K562 (cell line): Measurements from ENCODE around the gene RGS13. TPM values are rescaled to one million over a fixed set of nuclear protein-coding genes. Genes with fewer than 3 reads are reported as not detected.

Experiments used
- ATAC-seq: fragments of 200-7000 bp; cut with Tn5 transposase; 3 replicates; pipeline ENCODE4 v1.9.1; 2020; ENCODE audit warnings: moderate library complexity
- BruUV-seq: library from RNA; stranded (reverse); fragments of 400-500 nt; replicated peaks from 2 replicates; lab custom pipeline; 2021; lab: Mats Ljungman, UMichigan
- CTCF ChIA-PET: fragments of 300-600 bp; formaldehyde crosslinking; extraction: SDS; loops from one replicate; lab custom pipeline; 2021; ENCODE audit warnings: low intra/inter-chr PET ratio; lab: Yijun Ruan, JAX
- POLR2A ChIA-PET: fragments of 300-600, 350-650 bp; sonication (Branson Sonifier 250); formaldehyde crosslinking; extraction: SDS; loops from one replicate; lab custom pipeline; 2021; ENCODE audit warnings: antibody characterized with exemption, inconsistent platforms; lab: Yijun Ruan, JAX
- DNase-seq, 4 experiments: peaks; one replicate each; pipeline versions ENCODE4 v3.0.0 to v3.0.0-alpha.2; 2011 to 2018; ENCODE audit warnings: low spot score in 3 of 4, mixed read lengths in 3 of 4; ENCODE audit errors: extremely low read depth in 1 of 4
- FAIRE-seq: peaks from 2 replicates; lab custom pipeline; 2011; peaks lifted over from hg19 to GRCh38; lab: Jason Lieb, UNC
- H2AFZ ChIP-seq: 2 replicates; pipeline ENCODE4 v1.6.0; 2011; ENCODE audit warnings: low read depth, low read length, control low read depth, inconsistent platforms
- H3K27ac ChIP-seq: fragments of 200-600 bp; 3 replicates; pipeline ENCODE4 v1.8.0; 2011; ENCODE audit warnings: low read depth, mild to moderate bottlenecking, control low read depth, inconsistent platforms, low read length, moderate library complexity, mixed read lengths; ENCODE audit errors: extremely low read depth
- H3K27me3 ChIP-seq, 2 experiments: fragments of 300-600 bp in 1 of 2; 2 replicates in 1 of 2; 3 replicates in 1 of 2; pipeline versions ENCODE4 v1.6.0 to v1.8.0; 2011; ENCODE audit warnings: inconsistent platforms in 2 of 2, low read length in 2 of 2, mild to moderate bottlenecking in 1 of 2, mixed read lengths in 1 of 2, moderate library complexity in 1 of 2; ENCODE audit not compliant: control insufficient read depth in 2 of 2, insufficient read depth in 2 of 2
- H3K36me3 ChIP-seq: fragments of 300-600 bp; 3 replicates; pipeline ENCODE4 v1.8.0; 2011; ENCODE audit warnings: mild to moderate bottlenecking, low read length, inconsistent platforms; ENCODE audit not compliant: control insufficient read depth, insufficient read depth
- H3K4me1 ChIP-seq, 2 experiments: fragments of 200-600 bp in 1 of 2; replicated peaks in 1 of 2; 2 replicates in 1 of 2; 3 replicates in 1 of 2; pipeline versions ENCODE4 v1.5.1 to v1.8.0; 2011; ENCODE audit warnings: inconsistent platforms in 2 of 2, low read length in 2 of 2, mild to moderate bottlenecking in 1 of 2, mixed read lengths in 1 of 2, moderate library complexity in 1 of 2; ENCODE audit not compliant: control insufficient read depth in 2 of 2, insufficient read depth in 2 of 2
- H3K4me2 ChIP-seq: 2 replicates; pipeline ENCODE4 v1.6.1; 2011; ENCODE audit warnings: low read length, control low read depth, inconsistent platforms, mixed read lengths; ENCODE audit not compliant: insufficient read depth
- H3K4me3 ChIP-seq: fragments of 200-600 bp; sonication (generic), shearing (Covaris generic); 2 replicates; pipeline ENCODE4 v1.5.1; 2016; ENCODE audit warnings: control low read depth, inconsistent platforms
- H3K79me2 ChIP-seq: fragments of 200-600 bp; 3 replicates; pipeline ENCODE4 v1.8.0; 2011; ENCODE audit warnings: low read length, inconsistent platforms; ENCODE audit not compliant: control insufficient read depth, insufficient read depth
- H3K9ac ChIP-seq, 2 experiments: 2 replicates each; pipeline versions ENCODE4 v1.6.0 to v1.6.1; 2011; ENCODE audit warnings: low read depth in 2 of 2, low read length in 2 of 2, control low read depth in 1 of 2, inconsistent platforms in 1 of 2, mild to moderate bottlenecking in 1 of 2, mixed read lengths in 1 of 2; ENCODE audit not compliant: insufficient read depth in 1 of 2
- H3K9me1 ChIP-seq: one replicate; pipeline ENCODE4 v1.6.0; 2011; ENCODE audit warnings: inconsistent platforms, mild to moderate bottlenecking, low read length, moderate library complexity; ENCODE audit not compliant: control insufficient read depth, insufficient read depth
- H3K9me3 ChIP-seq: replicated peaks from 2 replicates; pipeline ENCODE4 v1.5.1; 2011; ENCODE audit warnings: low read depth, low read length, inconsistent platforms; ENCODE audit not compliant: control insufficient read depth, insufficient read depth
- H4K20me1 ChIP-seq: replicated peaks from 2 replicates; pipeline ENCODE4 v1.6.1; 2011; ENCODE audit warnings: low read length, inconsistent platforms, mixed read lengths; ENCODE audit not compliant: control insufficient read depth, insufficient read depth
- EZH2 ChIP-seq: IDR thresholded peaks from 2 replicates; pipeline ENCODE4 v1.6.1; 2012; ENCODE audit warnings: low read depth, mild to moderate bottlenecking, inconsistent platforms, low read length, borderline replicate concordance
- NELFE ChIP-seq: IDR thresholded peaks from 2 replicates; pipeline ENCODE4 v1.6.1; 2011; ENCODE audit warnings: mild to moderate bottlenecking; ENCODE audit not compliant: insufficient read depth, insufficient read length
- NFRKB ChIP-seq: fragments of 450-650 bp; IDR thresholded peaks from 2 replicates; pipeline ENCODE4 v1.6.1; 2016; ENCODE audit warnings: low read depth
- NR3C1 ChIP-seq: sonication (generic); formaldehyde crosslinking; IDR thresholded peaks from 2 replicates; pipeline ENCODE4 v1.8.1; 2022; ENCODE audit warnings: missing genetic modification reagents
- PHB2 ChIP-seq: fragments of 450-650 bp; IDR thresholded peaks from 2 replicates; pipeline ENCODE4 v1.6.1; 2017; ENCODE audit warnings: low read depth
- PYGO2 ChIP-seq: fragments of 450-650 bp; IDR thresholded peaks from 2 replicates; pipeline ENCODE4 v1.6.1; 2016; ENCODE audit warnings: mild to moderate bottlenecking, missing genetic modification characterization, moderate library complexity, missing compliant biosample characterization
- RFX1 ChIP-seq: fragments of 450-650 bp; IDR thresholded peaks from 2 replicates; pipeline ENCODE4 v1.6.1; 2016; ENCODE audit warnings: mild to moderate bottlenecking, moderate library complexity
- RFX5 ChIP-seq: IDR thresholded peaks from 2 replicates; pipeline ENCODE4 v1.6.1; 2011; ENCODE audit warnings: low read depth, mild to moderate bottlenecking, improper control_type of control experiment, low read length
- SIX5 ChIP-seq, 2 experiments: IDR thresholded peaks; 2 replicates each; pipeline ENCODE4 v1.6.1; 2011; ENCODE audit warnings: low read length in 2 of 2, borderline replicate concordance in 1 of 2, low read depth in 1 of 2, mild to moderate bottlenecking in 1 of 2, moderate library complexity in 1 of 2; ENCODE audit not compliant: insufficient read depth in 1 of 2
- TAF7 ChIP-seq: fragments of 450-650 bp; IDR thresholded peaks from 2 replicates; pipeline ENCODE4 v1.6.1; 2016; ENCODE audit warnings: missing genetic modification characterization, missing compliant biosample characterization
- ZBTB34 ChIP-seq: fragments of 250-450 bp; sonication (Bioruptor Pico); IDR thresholded peaks from 2 replicates; pipeline ENCODE4 v1.8.0; 2021; ENCODE audit warnings: mild to moderate bottlenecking, moderate library complexity
- ZNF133 ChIP-seq: fragments of 250-450 bp; sonication (Bioruptor Pico); IDR thresholded peaks from 2 replicates; pipeline ENCODE4 v1.4.0; 2020; ENCODE audit warnings: mild to moderate bottlenecking
- WGBS: fragments of 100-300 bp; shearing (Covaris generic); methylation state at CpG from one replicate; pipeline ENCODE4 v1.1.6; 2016; ENCODE audit warnings: low coverage, mixed read lengths; ENCODE audit not compliant: insufficient coverage; ENCODE audit errors: missing lambda C conversion rate; 5-methylcytosine and 5-hydroxymethylcytosine counted together
- in situ Hi-C: fragments of 300-500 bp; cut with MboI; formaldehyde crosslinking; loops from 4 replicates; pipeline ENCODE4 v1.15.0; 2018; ENCODE audit warnings: inconsistent platforms, mixed read lengths
- intact Hi-C: fragments of 100-400 bp; cut with micrococcal nuclease; formaldehyde crosslinking; loops from 2 replicates; pipeline ENCODE4 v1.14.2; 2022
- polyA plus RNA-seq, 8 experiments: library from polyadenylated mRNA; depleted of rRNA in 4 of 8; stranded (reverse) in 5 of 8; unstranded in 3 of 8; fragments of >200 nt; fragmentation: Nextera tagmentation in 2 of 8; fragmentation: Illumina TruSeq in 1 of 8; extraction: Ambion mirVana in 2 of 8; extraction: Trizol in 1 of 8; gene quantifications; 2 replicates each; pipeline versions ENCODE4 v1.2.1 to v1.2.3, GENCODE V29; 2011 to 2014; ENCODE audit warnings: inconsistent platforms in 1 of 8, missing spikeins in 1 of 8
- total RNA-seq, 7 experiments: library from RNA; depleted of rRNA in 6 of 7; stranded (reverse); fragments of >200 nt in 6 of 7; fragmentation: Illumina TruSeq in 2 of 7; extraction: Trizol in 2 of 7; gene quantifications; 2 replicates each; pipeline versions ENCODE4 v1.2.1 to v1.2.3, GENCODE V29; 2011 to 2021; ENCODE audit warnings: low replicate concordance in 1 of 7
- TF ChIP-seq, protein P1 (sequence below): sonication (generic); IDR thresholded peaks from 2 replicates; pipeline ENCODE4 v1.6.1; 2016

RGS13 gene
- total and polyA plus RNA-seq, 9 of the 15 experiments (the other 6 are each of a cell fraction or from before 2014, with no cell fraction given) = not detected

DNA sequence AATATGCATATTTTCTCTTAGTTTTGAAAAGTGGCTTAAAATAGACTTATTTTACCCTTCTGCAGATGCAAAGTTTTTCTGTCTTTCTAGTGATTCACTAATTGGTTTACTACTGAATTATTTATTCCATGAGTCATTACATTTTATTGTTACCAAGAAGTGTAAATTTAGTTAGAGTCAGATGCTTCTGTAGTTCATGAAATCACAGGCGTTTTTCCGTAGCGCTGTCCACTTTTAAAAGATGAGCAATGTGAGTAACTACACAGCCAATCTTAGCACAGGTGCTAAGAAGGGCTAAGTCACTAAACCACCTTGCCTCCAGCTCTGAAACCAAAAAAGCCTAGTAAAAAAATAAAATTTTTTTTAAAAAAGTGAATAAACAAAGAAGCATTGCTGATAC, 24.7 kb downstream of the RGS13 start:
- in situ Hi-C loops (no loop called here), intact Hi-C loops (no loop called here)
- Histone ChIP-seq H3K9ac (no peak overlapping the region), H4K20me1 (no peaks in the 10 kb centered on the region), H3K9me3 (no peaks in the 10 kb centered on the region), H3K4me2 (no peak overlapping the region), H2AFZ (no peak overlapping the region), H3K27ac (no peak overlapping the region), H3K4me1 (no peaks in the 10 kb centered on the region), H3K27me3 (no peaks in the 10 kb centered on the region), H3K4me3 (no peak overlapping the region), H3K9me1 (no peaks in the 10 kb centered on the region), H3K36me3 (no peaks in the 10 kb centered on the region), H3K79me2 (no peaks in the 10 kb centered on the region)
- POLR2A ChIA-PET = no interaction called here
- no peak for ATAC-seq
- no peak for FAIRE-seq
- DNase-seq = no peak
- CTCF ChIA-PET = no interaction called here
- no TSS peak for BruUV-seq
- TF ChIP-seq, protein P1, sequence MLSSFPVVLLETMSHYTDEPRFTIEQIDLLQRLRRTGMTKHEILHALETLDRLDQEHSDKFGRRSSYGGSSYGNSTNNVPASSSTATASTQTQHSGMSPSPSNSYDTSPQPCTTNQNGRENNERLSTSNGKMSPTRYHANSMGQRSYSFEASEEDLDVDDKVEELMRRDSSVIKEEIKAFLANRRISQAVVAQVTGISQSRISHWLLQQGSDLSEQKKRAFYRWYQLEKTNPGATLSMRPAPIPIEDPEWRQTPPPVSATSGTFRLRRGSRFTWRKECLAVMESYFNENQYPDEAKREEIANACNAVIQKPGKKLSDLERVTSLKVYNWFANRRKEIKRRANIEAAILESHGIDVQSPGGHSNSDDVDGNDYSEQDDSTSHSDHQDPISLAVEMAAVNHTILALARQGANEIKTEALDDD = no peak
- TF ChIP-seq NELFE (no peak), RFX1 (no peak), RFX5 (no peak), ZNF133 (no peak), ZBTB34 (CRISPR knock-in tag) (no peak), NFRKB (no peak), TAF7 (tag) (no peak), NR3C1 (CRISPR knock-in tag) (no peak), EZH2 (no peak), SIX5 (IDR thresholded peaks at IDR 0.05; ENCODE audit: borderline replicate concordance in 1 of 2, insufficient read depth in 1 of 2, low read depth in 1 of 2, low read length in 2 of 2) (no peak), PHB2 (no peak), PYGO2 (tag) (no peak)
- 0% methylated on average over 3 of the region's 3 CpGs for WGBS
